SK-N-SH (cell line): ENCODE results near the gene ZNF724. TPM values are rescaled to one million over a fixed set of nuclear protein-coding genes. Genes with fewer than 3 reads are reported as not detected.
"Not testable (repeated sequence)": the region's sequence is repeated elsewhere in the genome, so short reads cannot be mapped to it uniquely, and the experiment has no call there.

Experiments
- CTCF ChIA-PET: fragments of 300-600, 350-600 bp; formaldehyde crosslinking; extraction: SDS; loops from one replicate; lab custom pipeline; 2021; lab: Yijun Ruan, JAX
- POLR2A ChIA-PET: fragments of 350-600 bp; sonication (Branson Sonifier 250); formaldehyde crosslinking; extraction: SDS; loops from one replicate; lab custom pipeline; 2020; ENCODE audit warnings: antibody characterized with exemption, inconsistent platforms; lab: Yijun Ruan, JAX
- DNase-seq: peaks from one replicate; pipeline ENCODE4 v3.0.0; 2012
- H2AFZ ChIP-seq: fragments of 200-600 bp; sonication (generic); 2 replicates; pipeline ENCODE4 v1.8.1; 2016; ENCODE audit warnings: antibody characterized with exemption, mild to moderate bottlenecking, low read depth
- H3F3A ChIP-seq: fragments of 200-600 bp; sonication (generic); replicated peaks from 2 replicates; pipeline ENCODE3; 2016; ENCODE audit warnings: antibody characterized with exemption, mild to moderate bottlenecking; ENCODE audit not compliant: insufficient read depth
- H3K27ac ChIP-seq, 2 experiments: fragments of 200-500 bp in 1 of 2; fragments of 200-600 bp in 1 of 2; sonication (Bioruptor generic) in 1 of 2; sonication (generic), shearing (Covaris generic) in 1 of 2; 2 replicates each; pipeline versions ENCODE4 v1.5.1 to v1.6.1; 2014 to 2016; ENCODE audit warnings: low read depth in 2 of 2, inconsistent platforms in 1 of 2, low read length in 1 of 2, mild to moderate bottlenecking in 1 of 2, mixed read lengths in 1 of 2
- H3K27me3 ChIP-seq: fragments of 200-600 bp; sonication (generic), shearing (Covaris generic); 2 replicates; pipeline ENCODE4 v1.6.1; 2016; ENCODE audit warnings: mixed run types; ENCODE audit not compliant: insufficient read depth
- H3K36me3 ChIP-seq, 2 experiments: fragments of 200-500 bp in 1 of 2; fragments of 200-600 bp in 1 of 2; sonication (Bioruptor generic) in 1 of 2; sonication (generic) in 1 of 2; replicated peaks in 1 of 2; 2 replicates each; pipeline versions ENCODE3 to v1.5.1; 2014 to 2016; ENCODE audit warnings: low read length in 1 of 2, mild to moderate bottlenecking in 1 of 2; ENCODE audit not compliant: insufficient read depth in 2 of 2, control insufficient read depth in 1 of 2
- H3K4me1 ChIP-seq, 2 experiments: fragments of 200-500 bp in 1 of 2; fragments of 200-600 bp in 1 of 2; sonication (Bioruptor generic) in 1 of 2; sonication (generic), shearing (Covaris generic) in 1 of 2; 2 replicates each; pipeline versions ENCODE4 v1.5.1 to v1.6.1; 2014 to 2016; ENCODE audit warnings: low read depth in 1 of 2, low read length in 1 of 2, mixed run types in 1 of 2; ENCODE audit not compliant: insufficient read depth in 2 of 2, control insufficient read depth in 1 of 2
- H3K4me2 ChIP-seq: fragments of 200-600 bp; sonication (generic), shearing (Covaris generic); 2 replicates; pipeline ENCODE4 v1.6.1; 2017; ENCODE audit warnings: mixed run types
- H3K4me3 ChIP-seq, 2 experiments: fragments of 200-500 bp in 1 of 2; fragments of 200-600 bp in 1 of 2; sonication (Bioruptor generic) in 1 of 2; sonication (generic), shearing (Covaris generic) in 1 of 2; 2 replicates each; pipeline versions ENCODE4 v1.5.1 to v1.8.1; 2014 to 2016; ENCODE audit warnings: low read depth in 2 of 2, inconsistent platforms in 1 of 2, low read length in 1 of 2, mild to moderate bottlenecking in 1 of 2, mixed read lengths in 1 of 2, moderate library complexity in 1 of 2
- H3K79me2 ChIP-seq: fragments of 200-600 bp; sonication (generic); 2 replicates; pipeline ENCODE4 v1.8.1; 2017; ENCODE audit warnings: mild to moderate bottlenecking; ENCODE audit not compliant: insufficient read depth
- H3K9ac ChIP-seq: fragments of 200-600 bp; sonication (generic); 2 replicates; pipeline ENCODE4 v1.6.1; 2017; ENCODE audit warnings: mixed run types
- H3K9me2 ChIP-seq: fragments of 200-600 bp; sonication (generic); 2 replicates; pipeline ENCODE4 v1.6.1; 2017; ENCODE audit warnings: mixed run types
- H3K9me3 ChIP-seq: fragments of 200-600 bp; sonication (generic); 2 replicates; pipeline ENCODE4 v1.6.1; 2017; ENCODE audit warnings: mixed run types, mild to moderate bottlenecking, moderate library complexity
- H4K20me1 ChIP-seq: fragments of 200-600 bp; sonication (generic); 2 replicates; pipeline ENCODE4 v1.6.1; 2017; ENCODE audit warnings: mild to moderate bottlenecking, mixed run types; ENCODE audit not compliant: insufficient read depth
- CHD2 ChIP-seq: fragments of 150-350 bp; IDR thresholded peaks from 2 replicates; pipeline ENCODE4 v1.6.1; 2018; ENCODE audit warnings: low read length; ENCODE audit not compliant: partially characterized antibody
- CTCF ChIP-seq: fragments of 200-600 bp; sonication (generic); IDR thresholded peaks from 2 replicates; pipeline ENCODE4 v1.6.1; 2017; ENCODE audit warnings: antibody characterized with exemption, mild to moderate bottlenecking, moderate library complexity
- ELF1 ChIP-seq: IDR thresholded peaks from 2 replicates; pipeline ENCODE4 v1.4.0; 2012
- EZH2phosphoT487 ChIP-seq: fragments of 200-600 bp; sonication (generic); IDR thresholded peaks from 2 replicates; pipeline ENCODE4 v1.6.1; 2017; ENCODE audit warnings: low read depth, mixed run types, mild to moderate bottlenecking, antibody characterized with exemption, moderate library complexity, borderline replicate concordance
- FOSL2 ChIP-seq: IDR thresholded peaks from 2 replicates; pipeline ENCODE4 v1.4.0; 2012; ENCODE audit warnings: low read depth, mild to moderate bottlenecking, moderate library complexity, borderline replicate concordance
- FOXJ3 ChIP-seq: sonication (generic); formaldehyde crosslinking; IDR thresholded peaks from 2 replicates; pipeline ENCODE4 v1.5.1; 2020; ENCODE audit warnings: mild to moderate bottlenecking, missing genetic modification reagents
- FOXM1 ChIP-seq: IDR thresholded peaks from 2 replicates; pipeline ENCODE4 v1.4.0; 2012; ENCODE audit warnings: low read depth, mild to moderate bottlenecking
- GABPA ChIP-seq: IDR thresholded peaks from 2 replicates; pipeline ENCODE4 v1.4.0; 2012; ENCODE audit warnings: low read depth, mild to moderate bottlenecking
- GATA2 ChIP-seq: sonication (generic); formaldehyde crosslinking; IDR thresholded peaks from 2 replicates; pipeline ENCODE4 v1.5.0; 2020; ENCODE audit warnings: mild to moderate bottlenecking, missing genetic modification reagents
- JUND ChIP-seq: IDR thresholded peaks from 2 replicates; pipeline ENCODE4 v1.4.0; 2012
- MAX ChIP-seq: IDR thresholded peaks from 2 replicates; pipeline ENCODE4 v1.4.0; 2012; ENCODE audit warnings: low read depth
- MEF2A ChIP-seq: IDR thresholded peaks from 2 replicates; pipeline ENCODE4 v1.4.0; 2012; ENCODE audit warnings: low read depth, borderline replicate concordance
- MXI1 ChIP-seq: IDR thresholded peaks from 2 replicates; pipeline ENCODE4 v1.6.1; 2012; ENCODE audit warnings: mild to moderate bottlenecking, low read depth, low read length, improper control_type of control experiment
- NRF1 ChIP-seq: IDR thresholded peaks from 2 replicates; pipeline ENCODE4 v1.6.1; 2012; ENCODE audit warnings: low read depth, mild to moderate bottlenecking, low read length
- PBX3 ChIP-seq: IDR thresholded peaks from 2 replicates; pipeline ENCODE4; 2012
- POLR2AphosphoS5 ChIP-seq: IDR thresholded peaks from 2 replicates; pipeline ENCODE4 v1.6.1; 2012; ENCODE audit warnings: low read depth, low read length
- RAD21 ChIP-seq: IDR thresholded peaks from 2 replicates; pipeline ENCODE4 v1.6.1; 2012; ENCODE audit warnings: mild to moderate bottlenecking, low read length
- RCOR1 ChIP-seq: fragments of 150-350 bp; IDR thresholded peaks from 2 replicates; pipeline ENCODE4 v1.6.1; 2017; ENCODE audit warnings: antibody characterized with exemption, low read length
- RFX5 ChIP-seq: IDR thresholded peaks from 2 replicates; pipeline ENCODE4 v1.6.1; 2012; ENCODE audit warnings: mild to moderate bottlenecking, improper control_type of control experiment, low read length
- SIN3A ChIP-seq: IDR thresholded peaks from 2 replicates; pipeline ENCODE4 v1.6.1; 2012; ENCODE audit warnings: low read depth, mild to moderate bottlenecking, low read length, moderate library complexity, borderline replicate concordance
- SMC3 ChIP-seq: IDR thresholded peaks from 2 replicates; pipeline ENCODE4 v1.6.1; 2012; ENCODE audit warnings: low read depth, low read length, improper control_type of control experiment
- TCF12 ChIP-seq: IDR thresholded peaks from 2 replicates; pipeline ENCODE4 v1.4.0; 2012
- TEAD4 ChIP-seq: IDR thresholded peaks from 2 replicates; pipeline ENCODE4 v1.4.0; 2012; ENCODE audit warnings: mild to moderate bottlenecking, borderline replicate concordance; ENCODE audit not compliant: insufficient read depth
- USF2 ChIP-seq: fragments of 150-350 bp; IDR thresholded peaks from 2 replicates; pipeline ENCODE4 v1.6.1; 2017; ENCODE audit warnings: antibody characterized with exemption, low read length, low read depth, borderline replicate concordance
- YY1 ChIP-seq: IDR thresholded peaks from 2 replicates; pipeline ENCODE4 v1.4.0; 2012; ENCODE audit warnings: low read depth, mild to moderate bottlenecking
- WGBS: methylation state at CpG from one replicate; pipeline ENCODE4 v1.1.6; 2017; ENCODE audit warnings: low lambda C conversion rate; 5-methylcytosine and 5-hydroxymethylcytosine counted together
- polyA plus RNA-seq, 3 experiments: library from polyadenylated mRNA; depleted of rRNA; stranded (reverse); fragments of >200 nt; gene quantifications; 2 replicates each; pipeline ENCODE4 v1.2.3, GENCODE V29; 2012

The ZNF724 gene
- polyA plus RNA-seq, 1 of the 3 experiments (the other 2 are of a cell fraction): 0.56 TPM

GRCh38 chr19:23285326-23285725 lies 35.1 kb upstream of the ZNF724 start:
- H3K27ac ChIP-seq, H3K4me3 ChIP-seq, H2AFZ ChIP-seq, H3K9me3 ChIP-seq, DNase-seq, H3K4me1 ChIP-seq, POLR2A ChIA-PET, H3K4me2 ChIP-seq, H3K36me3 ChIP-seq, H3K79me2 ChIP-seq, H3K9ac ChIP-seq, H4K20me1 ChIP-seq, H3K27me3 ChIP-seq, H3F3A ChIP-seq, H3K9me2 ChIP-seq: not testable (repeated sequence)
- CTCF ChIA-PET: interaction anchor here (0.7 kb wide), 1 partner anchor 108 kb away, joined by 3 read pairs; no protein-coding TSS in a partner anchor
- WGBS: 13% methylated on average over 2 of the region's 2 CpGs

- Histone ChIP-seq H3K79me2 (no peaks in the 10 kb centered on the region), H3K27me3 (no peaks in the 10 kb centered on the region), H4K20me1 (no peaks in the 10 kb centered on the region), H3K27ac (no peak overlapping the region), H3K36me3 (no peaks in the 10 kb centered on the region), H3K9me2 (no peaks in the 10 kb centered on the region), H2AFZ (no peak overlapping the region), H3K9ac (no peak overlapping the region), H3K9me3 (no peaks in the 10 kb centered on the region), H3F3A (no peaks in the 10 kb centered on the region), H3K4me3 (no peak overlapping the region), H3K4me1 (no peaks in the 10 kb centered on the region), H3K4me2 (no peak overlapping the region)
- 14% methylated on average over 6 of the region's 6 CpGs for WGBS
- DNase-seq: peak; percentile 67
- peak; percentile 62 for TF ChIP-seq CTCF
- no peak for TF ChIP-seq EZH2phosphoT487
- TF ChIP-seq MEF2A: no peak
- TF ChIP-seq RFX5: no peak
- no peak for TF ChIP-seq GATA2 (CRISPR knock-in tag)
- TF ChIP-seq FOXM1: no peak
- no peak for TF ChIP-seq MXI1
- no peak for TF ChIP-seq USF2
- TF ChIP-seq MAX: no peak
- no peak for TF ChIP-seq PBX3
- no peak for TF ChIP-seq TCF12
- no peak for TF ChIP-seq SIN3A
- no peak for TF ChIP-seq YY1
- no peak for TF ChIP-seq FOXJ3
- TF ChIP-seq FOSL2: no peak
- no peak for TF ChIP-seq TEAD4
- TF ChIP-seq RCOR1: no peak
- no peak for TF ChIP-seq POLR2AphosphoS5
- no peak for TF ChIP-seq JUND
- no peak for TF ChIP-seq ELF1
- no peak for TF ChIP-seq NRF1
- TF ChIP-seq RAD21: peak; percentile 66
- TF ChIP-seq CHD2: no peak
- TF ChIP-seq GABPA: no peak
- peak; percentile 55 for TF ChIP-seq SMC3
- ChIA-PET CTCF (interaction anchor here (0.7 to 2.0 kb wide), 5 partner anchors 10 to 30 kb away, joined by 3 to 8 read pairs (median 7); no protein-coding TSS in a partner anchor), POLR2A (interaction anchor here (0.6 kb wide), 1 partner anchor 111 kb away, joined by 3 read pairs; no protein-coding TSS in a partner anchor)
Observed at GRCh38 chr19:23283925-23284324, 33.7 kb upstream of the ZNF724 start.
